ENCODE measurements around the gene SEC14L5. TPM values are rescaled to one million over a fixed set of nuclear protein-coding genes. Genes with fewer than 3 reads are reported as not detected.

SEC14L5 gene
- total and polyA plus RNA-seq, 2 of the 4 experiments (the other 2 are of a cell fraction) = 0.07 TPM; not detected in 1

- no peak for TF ChIP-seq RCOR1 (IDR thresholded peaks at IDR 0.05; ENCODE audit: insufficient replicate concordance, low read length)
- intact Hi-C loops (cut with micrococcal nuclease) (no loop called here), dilution Hi-C loops (cut with HindIII; ENCODE audit: low sequenced_read_pairs, unreplicated experiment) (no loop called here), in situ Hi-C loops (cut with MboI; ENCODE audit: low sequenced_read_pairs) (no loop called here)
- Histone ChIP-seq H3K9me3 (ENCODE audit: control insufficient read depth, insufficient read depth, low read length) (no peaks in the 10 kb centered on the region), H4K8ac (ENCODE audit: low read depth in 2 of 2, low read length in 2 of 2) (no peak overlapping the region), H3K9me1 (ENCODE audit: insufficient read depth, low read length) (peaks cover 3% of the 10 kb centered on the region; the same call in 1 of the 2 replicates), H2BK120ac (ENCODE audit: low read depth, low read length) (no peak overlapping the region), H3K56ac (ENCODE audit: extremely low read depth, insufficient read depth, low read length) (no peak overlapping the region), H3K4me3 (ENCODE audit: insufficient read depth, low read depth, low read length) (no peak overlapping the region), H3K23ac (ENCODE audit: low read depth, low read length) (no peak overlapping the region), H4K5ac (ENCODE audit: low read depth, low read length) (no peak overlapping the region), H3K27ac (ENCODE audit: insufficient read depth, low read length) (no peak overlapping the region), H3K4me2 (ENCODE audit: low read depth, low read length) (peak overlapping the region; percentile 63; the same call in 1 of the 2 replicates), H2AFZ (replicated peaks; ENCODE audit: low read length, poor library complexity) (peak overlapping the region; percentile 39), H4K91ac (ENCODE audit: insufficient read depth, low read depth, low read length) (no peak overlapping the region), H3K36me3 (ENCODE audit: control insufficient read depth, insufficient read depth, low read length) (no peaks in the 10 kb centered on the region), H4K20me1 (ENCODE audit: insufficient read depth, low read length) (no peaks in the 10 kb centered on the region), H3K9ac (ENCODE audit: low read depth, low read length) (no peak overlapping the region), H3K27me3 (ENCODE audit: control insufficient read depth, insufficient read depth, low read length) (peaks cover 21% of the 10 kb centered on the region), H3K14ac (replicated peaks; ENCODE audit: low read depth, low read length) (no peak overlapping the region), H3K18ac (ENCODE audit: low read depth, low read length) (no peak overlapping the region), H2BK5ac (ENCODE audit: low read depth, low read length, poor library complexity, severe bottlenecking) (no peak overlapping the region), H3K4ac (ENCODE audit: low read depth, low read length) (no peak overlapping the region), H2AK5ac (ENCODE audit: low read depth, low read length) (no peak overlapping the region), H3K4me1 (ENCODE audit: control insufficient read depth, insufficient read depth, low read length) (peaks cover 6% of the 10 kb centered on the region; the same call in 1 of the 2 replicates), H2AK9ac (replicated peaks; ENCODE audit: low read depth, low read length, poor library complexity) (no peak overlapping the region), H2BK15ac (ENCODE audit: low read depth, low read length) (no peak overlapping the region), H3K79me1 (ENCODE audit: low read depth in 1 of 2, low read length in 2 of 2) (no peaks in the 10 kb centered on the region), H2BK20ac (ENCODE audit: low read depth, low read length) (no peak overlapping the region)
- CTCF ChIA-PET = no interaction called here
- no CpG with 5 or more reads among the region's 7 CpGs for whole genome bisulfite sequencing, 2 experiments (ENCODE audit: extremely low coverage in 2 of 2, insufficient read length in 1 of 2)
- POLR2A ChIA-PET (ENCODE audit: unreplicated experiment) = no interaction called here
- DNase-seq = peak; percentile 24
- no TSS peak for BruUV-seq (replicated peaks)
- ATAC-seq (ENCODE audit: low read depth) = peak; percentile 31
Observed at GRCh38 chr16:5064915-5065314, 106.8 kb downstream of the SEC14L5 start.
